Natural killer cell (primary cell): ENCODE data around the gene CHD6. TPM values are rescaled to one million over a fixed set of nuclear protein-coding genes. Genes with fewer than 3 reads are reported as not detected.

Experiments
- ATAC-seq, 3 donors: fragments of 150-1000 bp in 2 of 3; fragments of 200-7000 bp in 1 of 3; cut with Tn5 transposase; 1 replicate in 1 of 3; 2 replicates in 2 of 3; pipeline ENCODE4 v1.10.0; 2021; ENCODE audit warnings: mild to moderate bottlenecking in 2 of 3, moderate library complexity in 2 of 3
- DNase-seq, 2 donors: peaks; one replicate each; pipeline versions ENCODE4 v3.0.0 to v3.0.0-alpha.2; 2013 to 2021; ENCODE audit warnings: mixed read lengths in 1 of 2
- H3K27ac ChIP-seq: one replicate; pipeline ENCODE4 v1.5.1; 2013; ENCODE audit warnings: mild to moderate bottlenecking, low read length
- H3K27me3 ChIP-seq: one replicate; pipeline ENCODE4 v1.6.1; 2013; ENCODE audit warnings: low read length; ENCODE audit not compliant: control insufficient read depth, insufficient read depth
- H3K36me3 ChIP-seq: one replicate; pipeline ENCODE4 v1.6.1; 2013; ENCODE audit warnings: low read length; ENCODE audit not compliant: control insufficient read depth, insufficient read depth
- H3K4me1 ChIP-seq: one replicate; pipeline ENCODE4 v1.6.1; 2013; ENCODE audit warnings: low read length; ENCODE audit not compliant: control insufficient read depth, insufficient read depth
- H3K4me3 ChIP-seq: one replicate; pipeline ENCODE4 v1.5.1; 2013; ENCODE audit warnings: low read length
- H3K9me3 ChIP-seq: one replicate; pipeline ENCODE4 v1.6.1; 2013; ENCODE audit warnings: low read length; ENCODE audit not compliant: control insufficient read depth, insufficient read depth
- H3K27ac Mint-ChIP-seq, 2 donors: one replicate each; pipeline ENCODE4 v1.8.0; 2022; ENCODE audit warnings: mild to moderate bottlenecking in 2 of 2, mixed read lengths in 2 of 2, moderate library complexity in 1 of 2
- H3K27me3 Mint-ChIP-seq, 2 donors: one replicate each; pipeline ENCODE4 v1.8.0; 2022; ENCODE audit warnings: low read depth in 2 of 2, mixed read lengths in 2 of 2
- H3K36me3 Mint-ChIP-seq: one replicate; pipeline ENCODE4 v1.8.0; 2022; ENCODE audit warnings: mixed read lengths
- H3K4me1 Mint-ChIP-seq, 2 donors: one replicate each; pipeline ENCODE4 v1.8.0; 2022; ENCODE audit warnings: mixed read lengths in 2 of 2
- H3K4me3 Mint-ChIP-seq: one replicate; pipeline ENCODE4 v1.8.0; 2022; ENCODE audit warnings: mild to moderate bottlenecking, moderate library complexity, mixed read lengths
- H3K9me3 Mint-ChIP-seq, 2 donors: one replicate each; pipeline ENCODE4 v1.8.0; 2022; ENCODE audit warnings: mixed read lengths in 2 of 2
- CTCF ChIP-seq: fragments of 200-600 bp; IDR thresholded peaks from one replicate; pipeline ENCODE4 v1.8.0; 2022; ENCODE audit warnings: antibody characterized with exemption
- WGBS: methylation state at CpG from one replicate; pipeline ENCODE4 v1.1.7; 2013; ENCODE audit warnings: missing lambda C conversion rate; ENCODE audit not compliant: insufficient coverage; 5-methylcytosine and 5-hydroxymethylcytosine counted together
- intact Hi-C: fragments of 100-400 bp; cut with micrococcal nuclease; formaldehyde crosslinking; loops from one replicate; pipeline ENCODE4 v1.14.2; 2022
- total RNA-seq, 4 donors: library from RNA; stranded (reverse); fragments of 120-200 nt in 1 of 4; gene quantifications; one replicate each; pipeline versions ENCODE4 v1.2.3 to v1.2.4, GENCODE V29; 2013 to 2022

The CHD6 gene
- total RNA-seq, 3 donors from 2014 or later (not counting 1 experiment from before 2014, with no cell fraction given): 82.8 to 96.6 (median 90.4) TPM

- Mint-ChIP-seq H3K4me3 (no peak overlapping the region), H3K27me3 (no peaks in the 10 kb centered on the region), H3K36me3 (peaks cover 17% of the 10 kb centered on the region), H3K9me3 (no peaks in the 10 kb centered on the region), H3K4me1 (peaks cover 10 to 13% of the 10 kb centered on the region in 2 donors), H3K27ac (peak overlapping the region in 1 of 2 donors; percentile 57)
- ATAC-seq: no peak
- WGBS: 100% methylated on average over 2 of the region's 4 CpGs
- Histone ChIP-seq H3K9me3 (no peaks in the 10 kb centered on the region), H3K4me1 (no peaks in the 10 kb centered on the region), H3K4me3 (no peak overlapping the region), H3K27me3 (no peaks in the 10 kb centered on the region), H3K36me3 (peaks cover 25% of the 10 kb centered on the region), H3K27ac (no peak overlapping the region)
- TF ChIP-seq CTCF: no peak
- no peak for DNase-seq
- intact Hi-C loops: no loop called here
These were observed 118.0 kb downstream of the CHD6 start for GRCh38 chr20:41499961-41500725.

DNA sequence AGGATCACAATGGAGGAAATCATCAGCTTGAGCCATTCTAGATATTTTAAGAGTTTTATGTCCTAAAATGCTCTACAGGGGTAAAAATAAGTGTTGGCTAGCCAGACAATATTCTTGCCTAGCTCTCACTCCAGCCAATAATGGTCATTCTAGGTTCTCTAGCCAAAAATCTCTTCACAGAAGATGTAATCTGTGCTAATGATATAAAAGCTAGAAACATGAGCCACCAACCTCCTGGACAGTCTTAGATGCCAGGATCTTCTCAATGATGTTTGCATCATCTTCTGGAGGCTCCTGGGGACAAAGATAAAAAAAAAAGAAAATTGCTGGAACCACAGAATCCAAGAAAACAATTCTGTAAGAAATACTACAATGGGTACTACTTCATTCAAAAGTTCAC lies 119.1 kb downstream of the CHD6 start:
- H3K9me3 ChIP-seq: no peaks in the 10 kb centered on the region
- H3K4me1 Mint-ChIP-seq: peaks cover 10 to 13% of the 10 kb centered on the region in 2 donors
- H3K27me3 Mint-ChIP-seq: no peaks in the 10 kb centered on the region
- no peaks in the 10 kb centered on the region for H3K4me1 ChIP-seq
- no peaks in the 10 kb centered on the region for H3K9me3 Mint-ChIP-seq
- intact Hi-C loops: no loop called here
- H3K36me3 ChIP-seq: peaks cover 25% of the 10 kb centered on the region
- no peak overlapping the region for H3K27ac ChIP-seq
- ATAC-seq (no peak), DNase-seq (no peak)
- H3K27me3 ChIP-seq: no peaks in the 10 kb centered on the region
- peaks cover 17% of the 10 kb centered on the region for H3K36me3 Mint-ChIP-seq
- H3K4me3 Mint-ChIP-seq: no peak overlapping the region
- TF ChIP-seq CTCF: no peak
- H3K27ac Mint-ChIP-seq: no peak overlapping the region
- H3K4me3 ChIP-seq: no peak overlapping the region

DNA sequence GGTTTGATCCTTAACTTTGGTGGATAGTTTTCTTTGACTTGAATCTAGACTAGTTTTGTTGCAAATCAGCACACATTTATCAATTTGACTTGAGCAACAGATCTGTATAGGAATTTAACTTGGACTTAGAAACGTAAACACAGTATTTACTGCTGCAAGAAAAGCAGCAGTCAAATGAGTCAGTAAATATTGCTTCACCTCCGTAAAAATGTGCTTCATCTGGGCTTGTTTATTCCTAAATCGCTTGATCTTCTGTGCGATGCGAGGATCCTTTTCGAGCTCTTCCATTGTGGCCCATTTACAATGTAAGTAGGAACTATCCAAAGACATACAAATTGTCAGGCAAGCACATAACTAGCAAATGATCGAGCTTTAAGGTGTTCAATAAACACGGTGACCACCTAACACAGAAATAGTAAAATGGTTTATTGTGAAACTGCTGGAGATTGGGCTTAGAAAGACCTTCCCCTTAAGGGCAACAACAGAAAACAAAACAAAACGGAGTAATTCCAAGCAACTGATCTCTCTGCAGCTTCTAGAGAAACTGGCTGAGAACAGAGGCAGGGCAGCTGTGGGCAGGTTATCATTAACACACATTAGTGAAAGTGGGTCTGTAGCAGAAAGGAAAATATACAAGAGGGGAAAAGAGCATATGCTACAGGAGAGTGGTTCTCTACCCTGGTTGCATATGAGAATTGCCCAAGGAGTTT lies 120.8 kb downstream of the CHD6 start:
- peaks cover 25% of the 10 kb centered on the region for H3K36me3 Mint-ChIP-seq
- no peak overlapping the region for H3K27ac ChIP-seq
- H3K27ac Mint-ChIP-seq: no peak overlapping the region
- H3K27me3 ChIP-seq: no peaks in the 10 kb centered on the region
- no peak overlapping the region for H3K4me3 ChIP-seq
- H3K4me3 Mint-ChIP-seq: no peak overlapping the region
- TF ChIP-seq CTCF: no peak
- WGBS: over 99% methylated on average over 7 of the region's 9 CpGs
- ATAC-seq (no peak), DNase-seq (no peak)
- H3K27me3 Mint-ChIP-seq: no peaks in the 10 kb centered on the region
- intact Hi-C loops: no loop called here
- H3K4me1 Mint-ChIP-seq: peaks cover 10 to 13% of the 10 kb centered on the region in 2 donors
- H3K9me3 Mint-ChIP-seq: no peaks in the 10 kb centered on the region
- no peaks in the 10 kb centered on the region for H3K9me3 ChIP-seq
- no peaks in the 10 kb centered on the region for H3K4me1 ChIP-seq
- H3K36me3 ChIP-seq: peaks cover 39% of the 10 kb centered on the region
